Stimulated activated CD8-positive, alpha-beta memory T cell treated with anti-CD3 and anti-CD28 coated beads, Interleukin-15, amount 100 ng/mL, for 1 hour (primary cell): ENCODE results near the gene VWA8.
"Not testable (repeated sequence)": the region's sequence is repeated elsewhere in the genome, so short reads cannot be mapped to it uniquely, and the experiment has no call there.

Source experiments
- DNase-seq: peaks from one replicate; pipeline ENCODE4 v3.0.0-alpha.2; 2020; ENCODE audit warnings: low read depth

VWA8 gene

DNA sequence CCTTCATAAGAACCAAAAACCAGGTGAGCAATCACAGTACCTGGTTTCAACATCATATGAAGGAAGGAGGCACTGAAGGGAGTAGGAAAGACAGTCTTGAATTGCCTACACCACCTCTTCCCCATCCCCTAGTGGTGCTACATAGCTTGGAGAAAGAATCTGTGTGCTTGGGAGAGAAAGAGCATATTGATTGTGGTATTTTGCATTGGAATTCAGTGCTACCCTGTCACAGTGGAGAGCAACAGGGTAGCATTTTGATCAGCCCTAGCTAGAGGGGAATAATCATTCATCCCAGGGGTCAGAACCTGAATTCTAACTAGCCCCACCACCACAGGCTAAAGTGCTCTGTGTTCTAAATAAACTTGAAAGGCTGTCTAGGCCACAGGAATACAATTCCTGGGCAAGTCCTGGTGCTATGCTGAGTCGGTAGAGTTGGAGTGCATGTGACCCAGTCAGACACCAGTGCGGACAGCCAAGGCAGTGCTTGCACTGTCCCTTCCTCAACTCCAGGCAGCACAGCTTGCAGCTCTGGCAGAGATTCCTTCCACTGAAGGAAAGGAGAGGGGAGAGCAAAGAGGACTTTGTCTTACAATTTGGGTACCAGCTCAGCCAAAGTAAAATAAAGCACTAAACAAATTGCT, 158.7 kb downstream of the VWA8 start:
- DNase-seq, result no peak

DNA sequence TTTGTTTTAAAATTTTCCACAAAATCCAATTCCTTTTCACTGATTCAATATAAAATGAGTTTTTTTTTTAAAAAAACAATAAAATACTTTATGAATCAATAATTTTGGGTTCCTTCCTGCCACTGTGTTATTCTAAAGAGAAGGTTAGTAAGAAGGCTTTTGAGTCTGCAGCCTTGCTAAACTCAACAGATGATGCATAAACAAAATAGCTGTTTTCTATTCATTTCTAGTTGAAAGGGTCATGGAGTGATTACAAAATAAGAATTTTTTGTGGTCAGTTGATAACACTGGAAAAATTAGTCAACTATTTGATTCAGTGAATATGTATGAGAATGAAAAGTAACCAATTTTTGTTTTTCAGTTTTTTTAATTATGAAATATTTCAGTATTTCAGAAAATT, 169.9 kb downstream of the VWA8 start:
- no peak for DNase-seq

DNA sequence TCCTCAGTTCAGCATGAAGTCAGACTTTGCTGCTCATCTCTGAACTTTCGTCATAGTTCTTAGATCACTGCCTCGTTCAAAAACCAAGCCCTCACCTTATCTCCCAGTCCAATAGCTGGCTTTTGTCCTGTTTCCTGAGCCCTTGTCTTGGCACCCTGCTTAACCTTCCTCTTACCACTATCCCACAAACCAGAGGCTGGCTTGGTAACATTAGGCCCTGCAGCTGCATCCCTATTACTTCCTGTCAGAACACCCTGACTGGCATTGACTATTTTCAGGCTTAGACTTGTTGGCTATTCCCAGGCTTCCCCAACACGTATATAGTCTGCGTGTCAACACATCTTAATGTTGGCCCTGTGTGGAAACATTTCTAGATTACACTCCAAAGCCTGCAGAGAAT, 172.4 kb downstream of the VWA8 start:
- no peak for DNase-seq

DNA sequence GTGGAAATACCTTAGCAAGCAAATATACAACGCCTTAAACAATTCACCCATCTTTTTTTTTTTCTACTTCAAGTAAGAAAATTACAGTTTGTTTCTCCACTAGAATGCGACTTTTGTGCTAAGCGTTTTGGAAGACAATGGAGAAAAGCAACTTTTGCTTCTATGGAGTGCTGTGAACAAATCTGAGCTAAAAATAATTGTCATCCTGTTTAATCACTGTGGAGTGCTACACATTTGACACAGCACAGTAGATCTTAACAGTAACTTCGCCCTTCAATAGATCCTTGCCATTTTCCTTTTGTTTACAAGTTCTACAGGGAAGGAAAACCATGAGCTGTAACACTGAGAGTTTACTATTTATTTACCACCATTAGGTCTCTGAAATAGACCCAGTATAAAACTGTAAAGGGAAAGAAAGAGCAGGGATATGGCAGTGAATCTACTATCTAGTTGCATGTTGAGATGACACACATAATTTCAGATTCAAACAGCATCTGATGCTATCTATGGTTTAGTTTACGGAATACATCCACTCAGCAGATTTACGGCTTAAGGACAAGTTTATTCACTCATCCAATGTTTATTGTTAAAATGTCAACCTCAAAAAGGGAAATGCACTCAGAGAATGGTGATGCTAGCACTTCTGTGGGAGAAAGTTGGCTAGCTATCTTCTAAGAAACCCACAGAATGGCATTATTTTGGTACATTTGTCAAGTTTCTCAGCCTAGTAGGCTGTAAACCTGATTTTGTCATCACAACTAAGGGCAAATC, 175.3 kb downstream of the VWA8 start:
- no peak for DNase-seq

DNA sequence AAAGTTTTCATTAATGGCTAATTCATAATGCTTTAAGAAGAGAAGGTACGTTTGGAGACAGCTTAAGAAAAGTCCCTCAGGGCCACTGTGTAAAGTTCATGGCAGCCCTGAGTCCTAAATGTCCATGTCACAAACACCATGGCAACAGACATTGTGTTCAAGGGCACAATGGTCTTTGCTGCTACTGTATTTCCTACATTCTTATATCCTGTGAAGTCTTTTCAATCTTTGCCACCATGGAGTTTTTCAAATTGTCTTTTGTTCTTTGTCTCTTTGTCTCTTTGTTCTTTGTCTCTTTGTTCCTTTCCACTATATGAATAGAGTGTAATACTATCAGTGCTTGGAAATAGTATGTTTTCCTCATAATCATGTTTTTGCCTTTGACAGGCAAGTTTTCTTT, 178.8 kb downstream of the VWA8 start:
- no peak for DNase-seq

DNA sequence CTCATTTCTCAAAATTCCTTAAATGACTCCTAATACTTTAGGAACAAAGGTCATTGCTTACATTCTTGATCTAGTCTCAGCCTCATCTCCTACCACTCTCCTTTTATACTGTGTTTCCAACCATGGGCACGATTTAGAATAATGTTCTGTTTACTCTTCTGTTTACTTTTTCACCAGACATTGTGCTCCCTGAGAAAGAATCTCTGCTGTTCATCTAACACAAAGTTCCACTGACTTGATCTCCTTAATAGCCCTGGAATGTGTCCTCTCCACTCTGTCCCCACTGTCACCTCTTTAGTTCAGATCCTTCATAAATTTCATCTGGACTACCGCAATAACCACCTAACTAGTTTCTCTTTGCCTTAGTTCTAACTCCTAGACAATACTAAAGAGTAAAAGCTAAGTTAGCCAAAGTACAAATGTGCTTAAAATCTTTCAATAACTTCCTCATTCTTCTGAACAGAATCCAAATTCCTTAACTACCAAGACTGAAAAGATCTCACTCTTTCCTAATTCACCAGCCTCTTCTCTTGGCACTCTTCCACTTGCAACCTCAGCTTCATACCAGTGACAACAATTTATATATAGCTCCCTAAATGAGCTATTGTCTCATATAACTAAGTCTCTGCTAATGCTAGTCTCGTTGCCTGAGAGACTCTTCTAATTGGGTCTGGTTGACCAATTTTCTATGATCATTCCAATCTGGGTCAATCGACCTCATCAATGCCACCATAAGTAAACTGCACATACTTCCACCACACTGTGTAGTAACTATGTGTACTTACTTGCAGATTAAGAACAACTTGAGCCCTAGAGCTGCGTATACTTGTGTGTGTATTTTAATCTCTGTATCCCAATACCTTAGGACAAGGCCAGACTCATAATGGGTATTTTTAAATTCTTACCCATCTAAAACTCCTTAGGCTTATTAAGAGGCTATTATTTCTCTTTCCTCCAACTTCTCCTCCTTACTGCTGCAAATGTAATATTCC, 179.9 kb downstream of the VWA8 start:
- DNase-seq, result no peak

DNA sequence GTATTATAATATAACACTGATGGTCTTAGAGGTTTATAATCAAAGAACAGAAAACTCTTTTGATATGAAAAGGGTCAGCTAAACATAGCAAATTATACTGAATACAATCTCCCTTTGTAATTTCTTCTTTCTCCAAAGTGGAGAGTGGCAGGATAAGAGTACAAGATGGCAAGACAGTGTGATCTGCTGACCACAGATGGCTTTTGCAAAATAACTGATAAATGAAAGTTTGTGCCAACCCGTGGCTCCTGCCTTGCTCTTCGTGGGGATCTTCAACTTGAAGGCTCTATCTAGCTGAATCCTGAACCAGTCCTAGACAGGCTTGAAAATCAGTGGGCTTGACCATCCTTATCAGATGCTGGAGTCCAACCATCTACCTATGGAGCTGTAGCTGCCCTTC, 185.7 kb downstream of the VWA8 start:
- DNase-seq, result no peak

DNA sequence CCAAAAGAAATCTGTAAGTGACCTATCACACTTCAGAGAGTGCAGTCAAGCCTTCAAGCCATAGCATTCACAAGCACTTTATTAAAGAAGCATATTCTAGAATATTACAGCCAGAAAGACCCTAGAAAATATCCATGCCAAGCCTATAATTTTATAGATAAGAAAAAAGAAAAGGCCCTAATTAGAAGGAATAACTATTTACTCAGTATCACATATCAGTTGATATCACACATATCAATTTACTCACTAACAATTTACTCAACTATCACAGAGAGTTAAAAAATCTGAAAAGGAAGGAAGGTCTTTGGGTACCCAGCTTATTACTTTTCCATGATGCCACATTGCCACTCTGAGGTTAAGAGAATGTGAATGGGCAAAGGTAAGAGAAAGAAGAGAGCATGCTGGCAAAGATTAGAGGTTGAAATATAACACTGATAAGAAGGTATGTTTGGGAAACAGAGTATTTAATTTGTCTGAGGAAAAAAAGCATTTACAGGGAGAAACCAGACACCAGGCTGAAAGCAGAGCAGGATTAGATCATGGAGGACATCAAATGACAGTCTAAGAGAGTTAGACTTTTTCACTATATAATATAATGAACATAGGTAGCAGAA, 186.2 kb downstream of the VWA8 start:
- DNase-seq, result no peak

DNA sequence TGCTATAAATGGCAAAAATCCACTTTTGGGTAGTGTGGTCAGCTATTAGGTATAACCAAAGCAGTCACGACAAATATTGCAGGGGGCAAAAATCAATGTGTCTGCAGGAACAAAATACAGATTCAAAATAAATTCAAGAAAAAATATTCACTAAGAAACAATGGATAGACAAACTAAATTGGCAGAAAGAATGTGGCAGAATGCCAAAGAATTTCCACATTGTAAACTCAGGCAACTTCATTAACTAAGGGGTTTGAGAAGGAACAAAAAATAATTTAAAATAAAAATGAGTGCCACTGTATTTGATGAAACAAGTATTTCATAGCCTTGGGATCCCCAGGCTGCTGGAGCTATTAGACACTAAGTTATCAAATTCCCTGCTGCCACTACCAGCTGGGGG, 193.1 kb downstream of the VWA8 start:
- DNase-seq, result no peak

DNA sequence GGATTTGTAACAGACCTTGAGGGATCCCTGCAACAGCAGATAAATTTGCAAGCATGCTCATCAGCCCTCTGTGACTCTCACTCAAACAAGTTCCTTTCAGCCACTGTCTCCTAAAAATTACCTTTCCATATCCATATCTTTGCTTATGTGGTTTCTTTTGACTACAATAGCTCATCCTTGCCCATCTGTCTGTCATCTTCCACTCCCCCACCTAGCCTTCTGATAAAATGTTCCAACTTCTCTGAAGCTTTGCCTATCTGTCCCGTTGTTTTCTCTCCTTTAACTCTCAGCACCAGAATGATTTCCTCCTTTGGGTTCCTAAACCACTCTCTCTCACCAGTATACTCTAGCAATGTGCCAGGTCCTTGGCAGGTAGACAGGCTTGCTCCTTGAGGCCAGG, 194.5 kb downstream of the VWA8 start:
- no peak for DNase-seq

DNA sequence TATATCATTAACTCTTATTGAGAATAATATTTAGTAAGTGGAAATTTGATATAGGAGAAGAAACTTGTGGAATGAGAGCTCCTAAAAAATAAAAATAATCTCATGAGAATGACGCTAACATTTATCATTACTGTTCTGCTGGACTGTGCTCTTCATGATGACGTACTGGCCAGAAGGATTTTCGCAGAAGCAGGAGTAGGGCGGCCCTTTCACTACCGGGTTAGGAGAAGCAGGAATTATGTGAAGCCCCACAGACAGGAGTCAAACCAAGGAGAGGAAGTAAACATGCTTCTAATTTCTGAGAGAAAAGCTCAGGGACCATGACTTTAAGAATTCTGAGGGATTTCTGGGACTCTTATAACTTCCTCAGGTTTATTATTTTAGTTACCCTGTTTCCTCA, 195.1 kb downstream of the VWA8 start:
- no peak for DNase-seq

DNA sequence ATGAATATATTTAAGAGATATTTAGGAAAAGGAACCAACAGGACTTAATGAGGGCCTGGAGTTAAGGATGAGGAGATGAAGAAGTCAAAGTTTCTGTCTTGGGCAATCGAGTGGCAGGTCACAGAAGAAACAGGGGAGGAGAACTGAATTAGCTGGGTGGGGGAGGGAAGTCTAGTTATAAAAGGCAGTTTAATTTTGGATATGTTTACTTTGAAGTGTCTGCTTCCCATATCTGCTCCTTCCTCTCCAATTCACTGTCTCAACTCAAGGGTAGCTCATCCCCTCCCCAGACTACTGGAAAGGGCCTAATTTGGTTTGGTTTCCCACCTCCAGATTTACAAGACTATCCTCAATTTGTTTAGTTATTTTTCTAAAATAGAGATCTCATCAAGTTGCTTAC, 195.9 kb downstream of the VWA8 start:
- DNase-seq, result no peak

DNA sequence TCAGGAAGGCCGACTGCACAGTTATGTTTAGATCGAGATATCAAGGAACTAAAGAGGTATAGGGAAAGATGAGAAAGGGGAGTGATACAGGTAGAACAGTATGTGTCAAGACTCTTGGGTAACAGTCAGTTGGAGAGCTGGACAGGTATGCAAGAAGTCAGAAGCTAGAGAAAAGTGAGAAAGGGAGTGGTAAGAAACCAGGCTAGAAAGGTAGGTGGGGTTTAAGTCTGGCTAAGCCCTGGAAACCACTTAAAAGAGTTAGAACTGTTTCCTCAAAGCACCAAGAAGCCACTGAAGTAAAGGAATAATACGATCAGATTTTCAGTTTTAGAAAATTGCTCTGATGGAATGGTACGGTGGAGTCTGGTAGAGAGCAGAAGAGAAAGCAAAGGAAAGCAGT, 196.4 kb downstream of the VWA8 start:
- no peak for DNase-seq

DNA sequence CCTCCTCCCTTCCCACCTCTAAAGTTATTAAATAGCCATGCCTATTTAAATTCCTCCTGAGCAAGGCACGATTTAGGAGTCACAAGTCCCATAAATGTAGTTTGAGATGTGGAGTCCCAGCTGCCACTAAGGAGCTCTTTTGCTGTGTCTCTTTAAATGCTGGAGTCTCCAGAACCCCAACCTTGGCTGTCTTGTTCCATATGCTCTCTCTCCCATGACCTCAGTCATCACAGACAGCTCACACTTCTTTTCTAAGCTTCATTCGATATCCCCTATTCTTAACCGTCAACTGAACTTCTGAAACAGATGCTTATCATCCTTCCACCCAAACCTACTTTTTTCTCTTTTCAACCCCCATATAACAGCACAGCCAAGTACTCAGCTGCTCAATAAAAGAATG, 197.1 kb downstream of the VWA8 start:
- no peak for DNase-seq

DNA sequence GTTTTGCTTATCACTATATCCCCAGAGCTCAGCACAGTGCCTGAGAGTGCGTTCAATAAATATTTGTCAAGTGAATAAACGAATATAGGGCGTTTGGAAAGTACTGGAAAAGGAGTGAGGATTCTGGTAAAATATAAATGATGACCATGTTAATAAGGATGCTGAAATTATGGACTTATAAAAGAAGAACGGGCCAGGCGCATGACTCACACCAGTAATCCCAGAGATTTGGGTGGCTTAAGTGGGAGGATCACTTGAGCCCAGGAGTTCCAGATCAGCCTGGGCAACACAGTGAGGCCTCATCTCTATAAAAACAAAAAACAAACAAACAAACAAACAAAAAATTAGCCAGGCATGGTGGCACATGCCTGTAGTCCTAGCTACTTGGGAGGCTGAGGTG, 198.1 kb downstream of the VWA8 start:
- no peak for DNase-seq

DNA sequence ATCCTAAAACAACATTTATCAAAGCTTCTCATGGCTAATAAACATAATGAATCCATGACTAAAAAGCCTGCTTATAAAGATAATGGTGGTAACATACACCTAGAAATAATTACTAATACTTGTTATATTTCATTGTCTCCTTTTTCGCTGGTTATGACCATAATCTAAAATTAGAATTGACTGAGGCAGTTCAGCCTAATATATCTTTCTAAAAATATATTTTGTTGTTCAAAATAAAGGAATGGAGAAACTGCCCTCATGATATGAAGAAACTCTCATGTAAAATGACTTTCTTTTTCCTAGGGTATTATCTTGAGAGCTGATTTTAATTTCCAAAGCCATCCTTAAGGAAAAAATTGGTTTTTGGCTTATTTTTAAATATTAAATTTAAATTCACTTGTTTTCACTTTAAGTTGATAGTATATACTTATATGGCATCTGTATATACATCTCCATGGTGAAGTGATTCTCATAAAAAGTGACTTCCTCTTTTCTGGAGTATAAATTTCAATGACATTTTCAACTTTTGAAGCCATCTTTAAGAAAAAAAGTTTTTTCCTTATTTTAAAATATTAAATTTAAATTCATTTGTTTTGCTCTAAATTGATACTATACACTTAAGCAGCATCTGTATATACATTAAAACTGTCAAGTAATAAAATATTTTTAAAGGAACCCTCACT, 204.6 kb downstream of the VWA8 start:
- no peak for DNase-seq

DNA sequence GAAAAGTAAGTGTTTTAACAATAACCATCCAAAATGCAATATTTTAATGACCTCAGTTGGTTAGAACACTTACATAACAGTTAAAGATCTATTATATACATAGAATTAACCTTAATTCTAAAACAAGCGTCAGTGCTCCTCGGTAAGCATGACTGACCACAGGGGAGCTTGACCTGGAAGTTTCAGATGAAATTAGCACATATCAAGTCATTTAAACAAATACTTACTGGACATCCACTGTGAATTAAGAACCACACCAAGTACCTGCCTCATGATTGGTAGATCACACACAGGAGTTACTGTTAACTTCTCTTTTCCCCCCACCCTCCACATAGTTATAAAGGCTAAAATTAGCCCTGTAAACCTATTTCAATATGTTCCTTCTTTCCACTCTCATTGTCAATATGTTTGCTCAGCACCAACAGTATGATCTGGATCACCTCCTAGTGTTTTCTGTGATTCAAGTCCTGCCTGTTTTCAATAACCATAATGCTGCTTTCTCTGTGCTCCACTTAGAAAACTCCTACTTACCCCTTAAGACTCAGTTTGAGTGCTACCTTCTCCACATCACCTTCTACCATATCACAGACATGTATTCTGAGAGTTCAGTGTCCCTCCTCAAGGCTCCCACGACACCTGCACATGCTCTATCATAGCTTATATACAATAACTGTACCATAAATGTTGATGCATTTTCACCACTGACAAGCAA, 209.0 kb downstream of the VWA8 start:
- no peak for DNase-seq

DNA sequence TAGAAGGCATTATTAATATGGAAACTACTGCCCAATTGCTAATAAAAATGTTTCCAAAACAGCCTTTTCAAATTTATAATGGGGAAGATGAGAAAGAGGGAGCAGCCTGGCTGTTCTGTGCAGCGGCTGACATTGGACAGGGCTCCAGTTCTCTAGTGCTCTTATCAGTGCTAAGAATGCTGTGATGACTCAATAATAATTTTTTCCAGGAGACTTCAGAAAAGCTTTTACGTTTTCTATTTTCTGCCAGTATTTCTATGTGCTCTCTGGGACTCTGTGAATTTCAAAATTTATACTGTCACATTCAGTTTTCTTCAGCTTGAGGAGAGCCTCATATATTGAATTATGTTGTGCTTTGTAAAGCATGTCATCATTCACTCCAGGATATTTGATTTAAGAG, 209.6 kb downstream of the VWA8 start:
- no peak for DNase-seq

DNA sequence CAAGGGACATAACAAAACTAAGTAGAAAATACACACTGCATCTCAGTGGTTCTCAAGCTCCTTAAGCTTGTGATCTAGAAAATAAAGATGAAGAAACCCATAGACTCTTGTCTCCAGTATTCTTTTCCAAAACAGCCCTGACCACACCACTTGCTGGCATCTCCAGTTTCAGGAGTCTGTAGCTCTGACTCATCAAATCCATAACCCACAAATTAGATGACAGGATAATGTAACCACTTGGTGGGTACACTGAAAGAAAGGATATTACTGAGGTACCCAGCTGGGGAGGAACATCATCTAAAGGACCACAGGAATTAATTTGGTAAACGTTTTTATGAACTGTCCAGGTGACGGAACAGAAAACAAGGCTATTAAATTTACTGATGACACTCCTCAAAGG, 214.7 kb downstream of the VWA8 start:
- DNase-seq, result no peak

DNA sequence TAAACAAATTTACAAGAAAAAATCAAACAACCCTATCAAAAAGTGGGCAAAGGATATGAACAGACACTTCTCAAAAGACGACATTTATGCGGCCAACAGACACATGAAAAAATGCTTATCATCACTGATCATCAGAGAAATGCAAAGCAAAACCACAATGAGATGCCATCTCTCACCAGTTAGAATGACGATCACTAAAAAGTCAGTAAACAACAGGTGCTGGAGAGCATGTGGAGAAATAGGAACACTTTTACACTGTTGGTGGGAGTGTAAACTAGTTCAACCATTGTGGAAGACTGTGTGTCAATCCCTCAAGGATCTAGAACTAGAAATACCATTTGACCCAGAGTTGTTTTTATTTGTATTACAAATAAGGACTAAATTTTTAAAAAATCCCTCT, 215.4 kb downstream of the VWA8 start:
- not testable (repeated sequence) for DNase-seq

DNA sequence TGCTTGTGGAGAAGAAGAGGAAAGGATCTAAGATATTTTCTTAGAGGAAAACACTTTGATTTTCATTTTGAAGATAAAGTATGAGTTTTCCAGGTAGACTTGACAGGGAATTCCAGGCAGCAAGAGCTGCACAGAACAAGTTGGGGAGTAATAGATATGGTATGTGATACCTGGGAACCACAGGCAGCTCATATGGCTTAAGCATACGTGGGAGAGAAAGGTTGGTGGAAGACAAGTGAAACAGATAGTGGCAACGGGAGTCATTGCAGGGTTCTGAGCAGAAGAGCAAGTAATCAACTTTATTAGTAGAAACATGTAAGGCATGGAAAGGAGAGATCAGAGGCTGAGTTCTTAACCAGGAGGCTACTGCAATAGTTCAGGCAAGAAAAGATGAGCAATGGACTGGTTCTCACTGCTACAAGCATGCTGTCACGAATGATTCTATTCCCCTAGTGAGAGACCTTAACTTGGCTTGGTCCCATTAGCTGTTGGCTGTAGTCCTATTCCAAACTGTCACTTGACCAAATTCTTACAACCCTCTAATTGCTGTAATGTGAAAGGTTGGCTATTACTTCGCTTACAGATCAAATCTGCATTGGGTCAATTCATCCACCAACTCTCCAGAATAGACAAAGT, 217.9 kb downstream of the VWA8 start:
- DNase-seq, result no peak
